Activated CD8-positive, alpha-beta memory T cell treated with anti-CD3 and anti-CD28 coated beads, Interleukin-2, amount 50 U/mL, for 4 hours (primary cell): ENCODE measurements around the gene METTL27.
"Not testable (repeated sequence)": the region's sequence is repeated elsewhere in the genome, so short reads cannot be mapped to it uniquely, and the experiment has no call there.

ENCODE experiments used
- DNase-seq: peaks from one replicate; pipeline ENCODE4 v3.0.0-alpha.2; 2020

The METTL27 gene, protein sequence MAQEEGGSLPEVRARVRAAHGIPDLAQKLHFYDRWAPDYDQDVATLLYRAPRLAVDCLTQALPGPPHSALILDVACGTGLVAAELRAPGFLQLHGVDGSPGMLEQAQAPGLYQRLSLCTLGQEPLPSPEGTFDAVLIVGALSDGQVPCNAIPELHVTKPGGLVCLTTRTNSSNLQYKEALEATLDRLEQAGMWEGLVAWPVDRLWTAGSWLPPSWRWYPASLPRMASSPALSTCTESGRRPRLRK

DNA sequence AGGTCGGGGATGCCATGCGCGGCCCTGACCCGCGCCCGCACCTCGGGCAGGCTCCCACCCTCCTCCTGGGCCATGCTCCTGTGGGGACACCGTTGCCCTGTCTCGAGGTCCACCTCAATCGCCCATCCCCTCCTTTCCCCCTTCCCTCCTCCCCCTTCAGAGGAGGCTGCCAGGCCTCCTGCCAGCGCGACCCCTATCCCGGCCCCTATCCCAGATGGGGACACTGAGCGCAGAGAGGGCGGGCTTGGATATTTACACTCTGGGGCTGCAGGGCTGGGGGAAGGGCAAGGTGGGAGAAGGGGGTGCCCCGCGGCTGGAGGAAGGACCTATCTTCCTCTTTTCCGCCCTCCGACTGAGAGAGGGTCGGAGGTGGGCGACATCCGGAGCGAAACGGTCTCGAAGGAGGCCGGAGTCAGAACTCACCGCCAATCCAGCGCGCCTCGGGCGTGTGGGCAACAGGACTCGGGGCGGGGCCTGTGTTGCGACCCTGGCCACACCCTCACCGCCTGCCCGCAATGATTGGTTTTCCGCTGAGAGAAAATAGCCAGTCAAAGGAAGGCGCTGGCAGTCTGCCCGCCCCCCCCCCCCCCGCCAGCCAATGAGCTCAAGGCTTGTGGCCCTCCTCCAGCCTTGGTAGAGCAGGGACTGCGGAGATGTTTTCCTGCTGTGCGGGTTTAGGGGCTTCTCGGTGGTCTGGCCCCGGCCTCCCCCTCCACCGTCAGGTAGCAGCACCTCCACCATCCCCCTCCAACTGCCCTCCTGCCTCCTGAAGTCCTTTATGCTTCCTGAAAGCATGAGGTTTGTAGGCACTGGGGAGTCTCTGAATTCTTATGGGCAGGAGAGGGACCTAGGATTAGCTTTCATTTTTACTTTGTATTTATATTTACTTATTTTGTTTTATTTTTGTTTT, at the start of gene METTL27:
Gene METTL27, minus strand, starts transcription at position 450 of the 910 bp plus-strand sequence. Its CDS starts 376 bp downstream, at position 74.
- peak; percentile 89 for DNase-seq

- no peak for DNase-seq
Measured at GRCh38 chr7:73891178-73891885, 49.0 kb upstream of the METTL27 start.

GRCh38 chr7:73890555-73891147, 48.3 kb upstream of the METTL27 start:
- DNase-seq = no peak

DNA sequence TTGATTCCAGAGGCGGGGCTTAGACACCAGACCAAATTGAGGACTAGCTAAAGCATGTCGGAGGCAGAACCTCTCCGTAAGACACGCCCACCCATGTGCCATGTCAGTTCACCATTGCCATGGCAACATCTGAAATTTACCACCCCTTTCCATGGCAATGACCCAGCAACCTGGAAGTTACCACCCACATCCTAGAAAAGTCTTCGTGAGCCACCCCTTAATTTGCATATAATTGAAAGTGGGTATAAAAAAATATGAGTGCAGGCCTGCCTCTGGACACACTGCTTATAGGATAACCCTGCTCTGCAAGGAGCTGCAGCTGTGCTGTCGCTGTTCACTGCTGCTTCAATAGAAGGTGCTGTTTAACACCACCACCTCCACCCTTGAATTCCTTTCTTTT, 46.6 kb upstream of the METTL27 start:
- DNase-seq = no peak

- no peak for DNase-seq
Measured at GRCh38 chr7:73887762-73888161, 45.4 kb upstream of the METTL27 start.

DNA sequence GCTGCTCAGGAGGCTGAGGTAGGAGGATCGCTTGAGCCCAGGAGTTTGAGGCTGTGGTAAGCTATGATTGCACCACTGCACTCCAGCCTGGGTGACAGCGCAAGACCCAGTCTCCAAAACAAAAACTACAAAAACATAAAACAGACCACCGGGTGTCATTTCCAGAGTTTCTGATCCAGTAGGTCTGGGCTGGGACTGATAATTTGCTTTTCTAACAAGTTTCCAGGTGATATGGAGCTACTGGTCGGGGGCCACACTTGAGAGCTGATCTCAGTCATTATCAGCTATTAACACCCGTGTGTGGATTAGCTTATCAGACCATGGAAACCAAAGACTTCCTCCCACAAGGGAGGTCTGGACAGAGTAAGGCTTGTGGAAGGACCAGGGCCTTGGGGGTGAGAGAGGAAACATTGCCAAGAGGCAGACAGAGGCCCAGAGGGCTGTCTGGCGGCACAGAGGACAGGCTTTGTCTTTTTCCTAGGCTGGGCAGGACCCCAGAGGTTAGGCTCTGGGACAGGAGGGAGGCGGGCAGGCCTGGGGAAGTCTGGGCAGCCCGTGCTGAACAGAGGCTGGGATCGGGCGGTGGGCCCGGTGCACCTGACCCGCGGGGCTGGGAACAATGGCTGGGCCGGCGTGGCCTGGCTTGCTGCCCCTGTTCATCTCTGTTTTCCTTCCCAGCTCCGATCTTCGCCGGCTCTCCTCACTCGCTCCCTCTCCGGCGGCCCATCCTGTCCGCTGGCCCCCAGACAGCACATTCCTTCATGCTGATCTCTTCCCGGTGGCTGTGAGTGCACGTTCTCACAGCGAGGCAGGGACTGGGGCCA, 43.9 kb upstream of the METTL27 start:
- no peak for DNase-seq

DNA sequence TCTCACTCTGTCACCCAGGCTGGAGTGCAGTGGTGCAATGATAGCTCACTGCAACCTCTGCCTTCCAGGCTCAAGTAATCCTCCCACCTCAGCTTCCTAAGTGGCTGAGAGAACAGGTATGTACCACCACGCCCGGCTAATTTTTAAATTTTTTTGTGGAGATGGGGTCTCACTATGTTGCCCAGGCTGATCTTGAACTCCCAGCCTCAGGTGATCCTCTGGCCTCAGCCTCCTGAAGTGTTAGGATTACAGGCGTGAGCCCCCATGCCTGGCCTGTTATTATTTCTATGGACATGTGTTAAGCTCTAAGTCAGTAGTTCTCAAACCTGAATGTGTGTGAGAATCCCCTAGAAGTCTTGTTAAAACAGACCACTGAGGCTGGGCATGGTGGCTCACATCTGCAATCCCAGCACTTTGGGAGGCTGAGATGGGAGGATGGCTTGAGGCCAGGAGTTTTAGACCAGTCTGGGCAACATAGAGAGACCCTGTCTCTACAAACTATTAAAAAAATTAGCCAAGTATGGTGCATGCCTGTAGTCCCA, 43.2 kb upstream of the METTL27 start:
- DNase-seq = no peak

GRCh38 chr7:73884867-73885422, 42.6 kb upstream of the METTL27 start:
- DNase-seq = not testable (repeated sequence)

- DNase-seq = no peak
Measured at GRCh38 chr7:73882047-73882402, 39.7 kb upstream of the METTL27 start.

GRCh38 chr7:73881352-73882046, 39.2 kb upstream of the METTL27 start:
- no peak for DNase-seq

GRCh38 chr7:73880755-73881328, 38.5 kb upstream of the METTL27 start:
- no peak for DNase-seq

- no peak for DNase-seq
Measured at GRCh38 chr7:73879977-73880681, 37.8 kb upstream of the METTL27 start.

- no peak for DNase-seq
Measured at GRCh38 chr7:73876973-73877372, 34.7 kb upstream of the METTL27 start.

GRCh38 chr7:73876361-73876760, 34.0 kb upstream of the METTL27 start:
- no peak for DNase-seq

DNA sequence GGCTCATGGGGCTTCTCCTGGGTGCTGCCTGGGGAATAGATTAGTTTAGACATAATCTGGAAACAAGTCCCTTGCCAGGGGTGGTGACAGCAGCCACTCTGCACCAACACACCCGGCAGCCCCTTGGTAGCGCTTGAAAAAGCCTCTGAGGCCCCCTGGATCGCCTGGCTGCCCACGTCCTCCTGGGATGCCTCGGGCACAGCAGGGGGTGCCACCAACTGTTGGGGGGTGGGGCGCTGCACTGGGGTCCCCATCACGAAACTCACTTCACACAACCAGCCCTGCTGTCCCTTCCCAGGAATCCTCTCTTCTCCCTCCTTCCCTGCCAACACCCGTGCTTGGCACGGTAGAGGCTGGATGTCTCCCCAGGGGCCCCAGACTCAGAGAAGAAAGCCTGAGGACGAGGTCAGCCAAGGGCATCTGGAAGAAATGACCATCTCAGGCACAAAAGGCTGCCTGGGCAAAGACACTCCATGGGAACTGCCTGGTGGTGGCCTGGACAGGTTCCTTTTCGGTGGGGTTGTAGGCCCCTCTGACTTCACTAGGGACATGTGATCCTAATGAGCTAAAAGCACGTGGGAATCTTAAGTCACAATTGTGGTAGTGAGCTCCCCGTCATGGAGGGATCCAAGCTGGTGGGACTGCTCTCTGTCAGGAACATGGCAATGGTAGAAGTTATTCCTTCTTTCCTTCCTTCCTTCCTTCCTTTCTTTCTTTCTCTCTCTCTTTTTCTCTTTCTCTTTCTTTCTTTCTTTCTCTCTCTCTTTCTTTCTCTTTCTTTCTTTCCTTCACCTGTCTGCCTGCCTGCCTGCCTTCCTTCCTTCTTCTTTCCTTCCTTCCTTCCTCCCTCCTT, 30.0 kb upstream of the METTL27 start:
- DNase-seq = no peak

- no peak for DNase-seq
Measured at GRCh38 chr7:73871163-73872011, 29.1 kb upstream of the METTL27 start.

GRCh38 chr7:73870041-73870492, 27.8 kb upstream of the METTL27 start:
- no peak for DNase-seq
